Gastroesophageal sphincter (tissue), 3 donors: ENCODE measurements around the gene IQSEC1.

Source experiments
- CTCF ChIP-seq, 4 experiments: fragments of 200-600 bp in 2 of 4; fragments of 450-650 bp in 2 of 4; sonication (generic) in 1 of 4; IDR thresholded peaks; one replicate each; pipeline ENCODE4 v1.5.1; 2017 to 2019; ENCODE audit warnings: antibody characterized with exemption in 4 of 4, mild to moderate bottlenecking in 2 of 4, moderate library complexity in 2 of 4
- POLR2A ChIP-seq, 2 donors: fragments of 450-650 bp; IDR thresholded peaks; one replicate each; pipeline ENCODE4 v1.6.1; 2017; ENCODE audit warnings: antibody characterized with exemption in 2 of 2, mild to moderate bottlenecking in 2 of 2, moderate library complexity in 1 of 2
- POLR2AphosphoS5 ChIP-seq: sonication (generic); formaldehyde crosslinking; IDR thresholded peaks from one replicate; pipeline ENCODE4 v1.6.1; 2017; ENCODE audit warnings: antibody characterized with exemption

GRCh38 chr3:13078163-13078905 lies 5.1 kb upstream of the IQSEC1 start:
- TF ChIP-seq CTCF (IDR thresholded peaks at IDR 0.05) (no peak), POLR2A (IDR thresholded peaks at IDR 0.05) (no peak), POLR2AphosphoS5 (no peak)
